IPS-18c (cell line): ENCODE measurements around the gene WBP2NL.

Experiments
- H3K4me3 ChIP-seq: 2 replicates; pipeline ENCODE4 v1.7.0; 2013; ENCODE audit warnings: low read depth, mild to moderate bottlenecking, low read length, moderate library complexity; ENCODE audit not compliant: insufficient read depth
- H3K9me3 ChIP-seq: one replicate; pipeline ENCODE4 v1.6.1; 2013; ENCODE audit warnings: mild to moderate bottlenecking, low read length, moderate library complexity; ENCODE audit not compliant: control insufficient read depth, insufficient read depth

The WBP2NL gene

GRCh38 chr22:42074846-42075676 lies 76.5 kb downstream of the WBP2NL start:
- no peak overlapping the region for H3K4me3 ChIP-seq
- H3K9me3 ChIP-seq: no peaks in the 10 kb centered on the region

- H3K9me3 ChIP-seq: no peaks in the 10 kb centered on the region
- no peak overlapping the region for H3K4me3 ChIP-seq
These were observed 78.3 kb downstream of the WBP2NL start for GRCh38 chr22:42076764-42077485.

- Histone ChIP-seq H3K4me3 (no peak overlapping the region), H3K9me3 (no peaks in the 10 kb centered on the region)
These were observed 79.0 kb downstream of the WBP2NL start for GRCh38 chr22:42077486-42078125.
